GM19463 (cell line): ENCODE data around the gene CDC42EP4.

Experiments
- ATAC-seq: cut with Tn5 transposase; IDR thresholded peaks from one replicate; pipeline ENCODE4 v1.9.1; 2021; ENCODE audit warnings: mild to moderate bottlenecking, moderate library complexity; ENCODE audit not compliant: unreplicated experiment

CDC42EP4 gene

GRCh38 chr17:73311781-73312641 is at the start of gene CDC42EP4:
Gene CDC42EP4, minus strand, starts transcription at chr17:73312001. Its CDS starts 25,501 bp downstream, at chr17:73286500.
- ATAC-seq, result peak; percentile 87

GRCh38 chr17:73360961-73361761 is 49.4 kb upstream of the CDC42EP4 start:
- ATAC-seq, result no peak

GRCh38 chr17:73359987-73360410 is 48.2 kb upstream of the CDC42EP4 start:
- no peak for ATAC-seq

GRCh38 chr17:73359352-73359751 is 47.6 kb upstream of the CDC42EP4 start:
- ATAC-seq, result no peak

GRCh38 chr17:73358668-73359067 is 46.9 kb upstream of the CDC42EP4 start:
- no peak for ATAC-seq

GRCh38 chr17:73357981-73358380 is 46.2 kb upstream of the CDC42EP4 start:
- ATAC-seq, result no peak

GRCh38 chr17:73357318-73357717 is 45.5 kb upstream of the CDC42EP4 start:
- ATAC-seq, result no peak

GRCh38 chr17:73356561-73357170 is 44.9 kb upstream of the CDC42EP4 start:
- ATAC-seq, result no peak

GRCh38 chr17:73354423-73355284 is 42.9 kb upstream of the CDC42EP4 start:
- no peak for ATAC-seq

- no peak for ATAC-seq
Observed at GRCh38 chr17:73352261-73352660, 40.5 kb upstream of the CDC42EP4 start.

- no peak for ATAC-seq
Observed at GRCh38 chr17:73351764-73352163, 40.0 kb upstream of the CDC42EP4 start.

GRCh38 chr17:73350864-73351263 is 39.1 kb upstream of the CDC42EP4 start:
- no peak for ATAC-seq

GRCh38 chr17:73349647-73350046 is 37.8 kb upstream of the CDC42EP4 start:
- no peak for ATAC-seq

GRCh38 chr17:73349138-73349537 is 37.3 kb upstream of the CDC42EP4 start:
- no peak for ATAC-seq

- no peak for ATAC-seq
Observed at GRCh38 chr17:73348829-73349095, 37.0 kb upstream of the CDC42EP4 start.

- ATAC-seq, result no peak
Observed at GRCh38 chr17:73348018-73348828, 36.4 kb upstream of the CDC42EP4 start.

- no peak for ATAC-seq
Observed at GRCh38 chr17:73347351-73347750, 35.5 kb upstream of the CDC42EP4 start.

GRCh38 chr17:73346501-73347162 is 34.8 kb upstream of the CDC42EP4 start:
- ATAC-seq, result no peak

- ATAC-seq, result no peak
Observed at GRCh38 chr17:73343739-73344454, 32.1 kb upstream of the CDC42EP4 start.
